ENCODE measurements around the gene CLMP.

Gene CLMP

GRCh38 chr11:123188508-123189165, 6.4 kb downstream of the CLMP start:
- DNase-seq (ENCODE audit: low read depth), result no peak

GRCh38 chr11:123187665-123188507, 7.2 kb downstream of the CLMP start:
- no peak for DNase-seq (ENCODE audit: low read depth)

DNA sequence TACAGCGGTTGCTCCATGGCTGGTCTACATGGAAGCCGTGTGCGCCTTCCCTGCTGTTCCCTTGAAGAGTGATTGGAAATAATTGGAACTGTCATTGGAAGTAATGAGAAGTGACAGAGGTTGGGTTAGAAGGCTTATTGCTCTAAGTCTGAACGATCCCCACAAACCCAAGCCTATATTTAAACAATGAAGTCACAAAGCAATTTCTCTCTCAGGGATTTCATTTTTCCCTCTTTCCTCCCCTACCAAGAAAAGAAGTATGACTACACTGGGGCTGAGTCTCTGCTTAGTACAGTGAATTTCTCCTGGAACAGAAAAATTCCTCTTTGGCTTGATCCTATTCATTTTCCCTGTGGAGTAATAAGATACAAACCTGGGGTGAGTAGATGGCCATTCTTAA, 7.8 kb downstream of the CLMP start:
- DNase-seq (ENCODE audit: low read depth), result no peak

GRCh38 chr11:123186286-123186685, 8.8 kb downstream of the CLMP start:
- DNase-seq (ENCODE audit: low read depth), result no peak

DNA sequence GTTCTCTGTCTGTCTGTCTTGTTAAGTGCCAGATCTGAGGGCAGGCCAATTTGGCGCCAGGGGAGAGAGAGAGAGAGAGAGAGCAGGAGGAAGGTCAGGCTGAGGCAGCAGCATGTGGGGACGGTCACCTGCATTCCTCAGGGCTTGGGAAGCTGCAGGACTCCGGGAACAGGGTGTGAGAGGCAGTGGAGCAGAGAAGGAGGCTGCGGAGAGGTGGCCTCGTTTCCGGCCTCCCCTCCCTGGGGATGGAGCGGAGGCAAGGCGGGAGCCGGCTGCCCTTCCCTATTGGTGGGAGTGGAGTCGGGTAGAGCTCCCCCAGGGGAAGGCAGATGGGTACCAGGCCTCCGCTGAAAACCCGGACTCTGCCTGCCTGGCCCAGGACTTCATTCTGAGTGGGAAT, 9.7 kb downstream of the CLMP start:
- no peak for DNase-seq (ENCODE audit: low read depth)

- DNase-seq (ENCODE audit: low read depth), result no peak
Measured at GRCh38 chr11:123184531-123184930, 10.5 kb downstream of the CLMP start.

DNA sequence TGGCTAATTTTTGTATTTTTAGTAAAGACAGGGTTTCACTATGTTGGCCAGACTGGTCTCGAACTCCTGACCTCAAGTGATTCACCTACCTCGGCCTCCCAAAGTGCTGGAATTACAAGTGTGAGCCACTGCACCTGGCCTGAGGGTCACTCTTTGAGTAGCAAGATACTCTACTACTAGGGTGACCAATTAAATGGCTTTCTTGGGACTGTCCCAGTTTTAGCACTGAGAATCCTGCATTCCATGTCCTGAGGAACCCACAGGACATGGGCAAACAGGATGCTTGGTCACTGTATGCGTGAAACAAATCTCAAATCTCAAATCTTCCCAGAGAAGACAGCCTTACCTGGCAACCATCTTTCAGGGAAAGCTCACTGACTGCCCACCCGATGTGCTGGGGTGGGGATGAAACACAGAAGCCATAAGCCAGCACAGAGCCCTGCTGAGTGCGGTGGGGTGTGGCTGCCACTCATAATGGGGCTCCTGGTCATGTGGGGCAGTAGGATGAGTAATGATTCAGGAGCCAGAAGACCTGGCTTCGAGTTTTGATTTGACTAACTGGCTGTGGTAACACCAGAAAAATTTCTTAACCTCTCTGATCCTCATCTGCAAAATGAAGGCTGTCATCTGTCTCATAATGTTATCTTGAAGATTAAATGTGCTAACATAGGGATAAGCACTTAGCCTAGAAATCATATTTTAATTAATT, 11.5 kb downstream of the CLMP start:
- DNase-seq (ENCODE audit: low read depth), result no peak

DNA sequence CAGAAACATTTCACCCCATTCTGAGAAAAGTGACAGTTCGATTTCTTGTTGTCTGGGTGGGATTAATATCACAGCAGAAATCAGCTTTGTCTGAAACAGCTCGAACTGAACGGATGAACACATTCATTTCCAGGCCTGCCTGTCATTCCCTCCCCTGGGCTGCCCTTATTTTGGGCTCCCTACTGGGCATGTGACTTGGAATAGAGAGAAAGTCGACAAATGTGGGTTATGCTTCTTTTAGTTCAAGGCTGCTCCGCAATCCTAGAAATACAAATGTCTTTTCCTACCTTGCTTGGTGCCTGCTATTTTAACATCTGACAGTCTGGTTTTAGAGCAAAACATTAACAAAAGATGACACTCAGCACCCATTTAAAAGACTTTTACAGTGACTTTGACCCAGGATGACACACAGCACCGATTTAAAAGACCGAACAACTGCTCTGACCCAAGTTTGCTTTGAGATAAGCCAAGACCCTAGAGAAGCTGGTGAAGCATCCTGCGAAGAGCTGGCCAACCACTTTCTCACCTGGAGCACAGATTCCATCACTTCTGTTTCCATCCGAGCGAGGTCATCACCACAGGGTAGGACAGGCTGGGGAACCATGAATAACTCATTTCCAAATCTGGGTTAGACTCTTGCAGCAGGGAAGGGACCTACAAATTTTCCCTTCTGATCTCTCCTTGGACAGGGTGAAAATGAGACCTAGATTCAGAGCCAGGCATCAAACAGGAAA, 13.1 kb downstream of the CLMP start:
- DNase-seq (ENCODE audit: low read depth), result no peak

DNA sequence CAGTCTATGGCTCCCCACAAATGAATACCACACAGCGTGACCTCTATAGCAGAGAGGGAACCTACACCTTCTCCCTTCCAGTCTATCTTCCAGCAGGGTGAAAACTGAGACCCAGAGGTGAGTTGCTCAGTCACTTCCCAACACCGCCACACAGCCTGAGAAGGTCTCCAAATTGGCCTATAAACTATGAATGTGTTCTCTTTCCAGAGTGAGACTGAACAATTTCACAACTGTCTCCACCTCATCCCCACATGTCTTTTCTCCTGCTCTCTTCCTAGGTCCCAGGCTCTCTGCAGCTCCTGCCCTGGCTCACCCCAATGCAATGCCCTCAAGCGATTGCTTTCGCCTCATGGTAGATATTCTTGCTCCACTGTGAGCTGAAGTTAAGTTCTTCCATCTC, 14.0 kb downstream of the CLMP start:
- no peak for DNase-seq (ENCODE audit: low read depth)

DNA sequence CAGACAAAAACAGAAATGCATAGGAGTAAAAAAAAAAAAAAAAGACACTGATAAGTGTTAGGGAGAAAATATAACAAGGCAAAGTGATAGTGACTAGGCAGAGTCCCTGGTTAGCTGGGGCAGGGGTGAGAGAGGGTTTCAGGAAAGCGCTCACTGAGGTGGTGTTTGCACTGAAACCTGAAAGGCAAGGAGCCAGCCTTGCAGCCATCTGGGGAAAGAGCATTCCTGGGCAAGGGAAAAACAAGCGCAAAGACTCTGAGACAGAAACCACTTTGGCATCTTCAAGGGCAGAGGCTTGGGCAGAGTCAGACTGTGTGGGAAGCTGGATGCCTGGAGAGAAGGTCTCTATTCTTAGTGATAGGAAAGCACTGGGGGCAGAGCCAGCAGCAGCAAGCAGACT, 14.5 kb downstream of the CLMP start:
- DNase-seq (ENCODE audit: low read depth), result no peak

DNA sequence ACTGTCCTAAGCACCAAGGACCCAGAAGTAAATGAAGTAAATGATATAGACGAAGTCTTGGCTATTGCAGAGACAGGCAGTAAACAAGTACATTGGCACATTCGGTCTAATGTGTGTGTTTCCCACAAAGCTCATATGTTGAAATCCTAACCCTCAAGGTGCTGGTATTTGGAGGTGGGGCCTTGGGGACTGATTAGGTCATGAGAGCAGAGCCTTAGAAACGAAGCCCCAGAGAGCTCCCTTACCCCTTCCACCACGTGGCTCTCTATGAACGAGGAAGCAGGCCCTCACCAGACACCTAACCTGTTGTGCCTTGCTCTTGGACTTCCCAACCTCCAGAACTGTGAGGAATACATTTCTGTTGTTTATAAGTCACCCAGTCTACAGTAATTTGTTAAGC, 14.9 kb downstream of the CLMP start:
- no peak for DNase-seq (ENCODE audit: low read depth)

GRCh38 chr11:123179586-123179985, 15.5 kb downstream of the CLMP start:
- no peak for DNase-seq (ENCODE audit: low read depth)

DNA sequence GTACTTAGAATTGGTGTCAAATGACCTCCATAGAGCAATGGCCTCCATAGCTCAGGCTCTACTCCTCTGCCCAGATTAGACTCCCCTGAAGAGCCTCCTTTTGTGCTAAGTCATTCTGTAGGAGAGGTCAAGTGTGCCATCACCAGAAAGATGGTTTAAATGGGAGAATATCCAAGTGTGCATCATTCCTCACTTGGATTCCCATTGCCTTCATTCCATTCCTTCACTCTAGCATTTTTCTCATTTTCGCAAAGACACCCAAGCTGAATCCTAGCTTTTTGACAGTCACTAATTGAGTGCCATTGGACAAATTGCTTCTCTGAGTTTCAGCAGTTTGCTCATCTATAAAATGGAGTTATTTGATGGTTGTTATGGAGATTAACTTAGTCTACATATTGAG, 16.9 kb downstream of the CLMP start:
- no peak for DNase-seq (ENCODE audit: low read depth)

GRCh38 chr11:123176785-123177184, 18.3 kb downstream of the CLMP start:
- no peak for DNase-seq (ENCODE audit: low read depth)

DNA sequence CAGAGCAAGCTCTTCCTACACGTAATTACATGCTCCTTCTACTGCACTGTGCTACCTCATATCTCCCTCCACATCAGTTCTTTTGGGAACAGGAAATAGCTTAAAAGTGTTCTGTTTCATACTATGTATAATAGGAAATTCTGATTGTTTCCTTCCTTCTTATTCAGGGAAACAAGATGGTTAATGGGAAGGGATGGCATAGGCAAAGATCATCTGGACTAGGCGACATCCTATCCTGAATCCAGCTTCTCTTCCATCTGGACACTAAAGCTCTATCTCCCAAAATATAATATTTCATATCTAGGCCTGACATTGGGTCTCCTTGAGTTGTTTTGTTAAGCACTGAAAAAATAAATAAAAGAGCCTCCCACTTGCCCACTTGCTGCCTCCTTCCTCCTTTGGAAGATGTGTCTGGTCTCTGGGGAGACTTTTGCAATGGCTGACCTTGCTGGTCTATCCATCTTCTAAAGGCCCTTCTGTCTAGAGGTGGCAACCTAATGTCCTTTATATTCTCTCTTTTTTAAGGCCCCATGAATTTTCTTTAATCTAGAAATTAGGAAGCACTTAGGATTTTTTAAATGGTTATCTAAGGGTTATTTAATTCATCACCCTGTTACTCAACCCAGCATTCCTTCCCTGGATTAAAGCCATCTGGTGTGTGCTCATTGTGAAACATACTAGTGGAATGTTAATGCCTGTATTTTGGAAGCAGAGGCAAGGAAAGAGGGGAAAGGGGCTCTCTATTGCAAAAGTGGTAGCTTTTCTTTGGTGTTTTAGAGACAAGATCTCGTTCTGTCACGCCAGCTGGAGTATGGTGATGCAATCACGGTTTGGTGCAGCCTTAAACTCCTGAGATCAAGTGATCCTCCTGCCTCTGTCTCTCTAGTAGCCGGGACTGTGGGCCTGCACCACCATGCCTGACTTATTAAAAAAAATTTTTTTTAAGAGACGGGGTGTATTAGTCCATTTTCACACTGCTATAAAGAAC, 20.6 kb downstream of the CLMP start:
- no peak for DNase-seq (ENCODE audit: low read depth)

DNA sequence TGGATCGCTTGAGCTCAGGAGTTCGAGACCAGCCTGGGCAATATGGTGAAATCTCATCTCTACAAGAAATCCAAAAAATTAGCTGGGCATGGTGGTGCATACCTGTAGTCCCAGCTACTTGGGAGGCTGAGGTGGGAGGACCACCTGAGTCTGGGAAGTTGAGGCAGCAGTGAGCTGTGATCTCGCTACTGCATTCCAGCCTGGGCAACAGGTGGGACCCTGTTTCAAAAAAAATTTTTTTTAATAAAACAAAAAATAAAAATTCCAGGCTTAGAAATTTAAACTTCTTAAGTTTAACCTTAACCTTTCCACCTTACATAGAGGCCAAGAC, 21.2 kb downstream of the CLMP start:
- no peak for DNase-seq (ENCODE audit: low read depth)

GRCh38 chr11:123173040-123173855, 21.8 kb downstream of the CLMP start:
- DNase-seq (ENCODE audit: low read depth), result no peak

DNA sequence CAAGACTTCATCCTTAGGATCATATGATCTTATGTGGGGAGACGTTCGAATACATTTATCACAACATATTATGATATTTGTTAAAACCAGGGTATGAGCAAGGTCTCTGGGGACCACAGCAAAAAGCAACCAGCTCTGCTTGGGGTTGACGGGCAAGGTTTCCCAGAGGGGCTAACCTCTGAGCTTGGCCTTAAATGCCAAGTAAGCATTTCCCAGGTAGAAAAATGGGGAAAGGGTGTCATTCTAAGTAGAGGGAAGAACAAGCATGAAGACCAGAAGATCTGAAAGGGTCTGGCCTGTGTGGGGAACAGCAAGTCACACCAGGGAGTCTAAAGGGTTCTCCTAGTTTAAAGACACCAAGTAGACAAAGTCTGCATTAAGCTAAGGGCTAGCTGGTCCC, 24.1 kb downstream of the CLMP start:
- no peak for DNase-seq (ENCODE audit: low read depth)

GRCh38 chr11:123169821-123170220, 25.2 kb downstream of the CLMP start:
- DNase-seq (ENCODE audit: low read depth), result no peak

DNA sequence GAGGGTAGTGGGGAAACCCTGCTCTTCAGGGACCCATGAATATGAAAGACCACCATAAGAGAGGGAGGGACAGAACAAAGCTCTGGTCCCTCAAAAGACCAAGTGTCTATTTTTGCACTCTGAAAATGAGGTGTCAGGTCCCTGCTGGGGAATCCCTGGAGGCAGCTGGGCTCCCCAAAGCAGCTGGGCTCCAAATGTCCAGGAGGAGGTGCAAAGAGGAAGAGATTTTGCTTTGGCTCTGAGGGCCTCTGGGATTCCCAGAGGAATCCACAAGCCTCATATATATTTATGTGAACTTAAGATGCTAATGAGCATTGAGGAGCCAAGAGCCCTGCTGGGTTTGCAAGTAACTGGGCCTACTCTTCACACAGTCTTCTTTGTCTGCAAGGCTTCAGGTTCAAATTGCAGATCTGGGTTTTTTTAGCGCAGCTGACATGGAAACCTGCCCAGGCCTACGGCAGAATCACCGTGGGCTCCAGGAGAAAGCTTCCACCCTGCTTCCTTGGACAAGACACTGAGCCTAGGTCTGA, 26.0 kb downstream of the CLMP start:
- no peak for DNase-seq (ENCODE audit: low read depth)

Measured in stimulated activated CD8-positive, alpha-beta memory T cell treated with anti-CD3 and anti-CD28 coated beads, Interleukin-12 subunit alpha, Interleukin-12 subunit beta, amount 100 ng/mL, for 4 hours (primary cell).